ENCODE results near the gene DIAPH1. TPM values are rescaled to one million over a fixed set of nuclear protein-coding genes. Genes with fewer than 3 reads are reported as not detected.

DIAPH1 gene
- total RNA-seq, 1 donor from 2014 or later: 42.2 TPM

DNA sequence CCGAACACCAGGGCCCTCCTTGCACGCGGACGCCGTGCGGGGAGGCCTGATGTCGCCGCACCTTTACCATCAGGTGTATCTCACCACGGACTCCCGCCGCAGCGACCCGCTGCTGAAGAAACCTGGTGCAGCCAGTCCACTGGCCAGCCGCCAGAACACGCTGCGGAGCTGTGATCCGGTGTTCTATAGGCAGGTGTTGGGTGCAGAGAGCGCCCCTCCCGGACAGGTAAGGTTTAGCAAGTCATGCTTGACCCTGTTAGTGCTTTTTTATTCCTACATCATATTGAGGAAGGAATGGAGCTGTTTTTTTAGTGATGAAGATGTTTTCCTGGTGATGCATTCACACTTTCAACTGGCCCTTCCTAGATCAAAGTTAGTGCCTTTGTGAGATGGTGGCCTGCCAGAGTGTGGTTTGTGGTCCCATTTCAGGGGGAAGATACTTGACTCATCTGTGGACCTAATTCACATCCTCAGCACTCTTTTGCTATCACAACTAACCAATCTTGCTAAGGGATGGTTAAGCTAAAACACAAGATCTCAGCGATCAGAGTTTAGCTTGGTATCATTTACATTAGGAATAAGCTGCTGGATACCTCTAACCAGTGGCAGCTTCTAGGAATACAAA lies 140.4 kb downstream of the DIAPH1 start:
- DNase-seq: no peak

GRCh38 chr5:141477815-141478214 lies 141.0 kb downstream of the DIAPH1 start:
- no peak for DNase-seq

- DNase-seq: no peak
These were observed 141.7 kb downstream of the DIAPH1 start for GRCh38 chr5:141477044-141477575.

DNA sequence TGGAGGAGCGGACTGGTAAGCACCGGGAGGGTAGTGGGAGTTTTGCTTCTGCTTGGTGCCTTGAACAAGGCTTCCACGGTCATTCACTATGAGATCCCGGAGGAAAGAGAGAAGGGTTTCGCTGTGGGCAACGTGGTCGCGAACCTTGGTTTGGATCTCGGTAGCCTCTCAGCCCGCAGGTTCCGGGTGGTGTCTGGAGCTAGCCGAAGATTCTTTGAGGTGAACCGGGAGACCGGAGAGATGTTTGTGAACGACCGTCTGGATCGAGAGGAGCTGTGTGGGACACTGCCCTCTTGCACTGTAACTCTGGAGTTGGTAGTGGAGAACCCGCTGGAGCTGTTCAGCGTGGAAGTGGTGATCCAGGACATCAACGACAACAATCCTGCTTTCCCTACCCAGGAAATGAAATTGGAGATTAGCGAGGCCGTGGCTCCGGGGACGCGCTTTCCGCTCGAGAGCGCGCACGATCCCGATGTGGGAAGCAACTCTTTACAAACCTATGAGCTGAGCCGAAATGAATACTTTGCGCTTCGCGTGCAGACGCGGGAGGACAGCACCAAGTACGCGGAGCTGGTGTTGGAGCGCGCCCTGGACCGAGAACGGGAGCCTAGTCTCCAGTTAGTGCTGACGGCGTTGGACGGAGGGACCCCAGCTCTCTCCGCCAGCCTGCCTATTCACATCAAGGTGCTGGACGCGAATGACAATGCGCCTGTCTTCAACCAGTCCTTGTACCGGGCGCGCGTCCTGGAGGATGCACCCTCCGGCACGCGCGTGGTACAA lies 142.5 kb downstream of the DIAPH1 start:
- DNase-seq: peak; percentile 73

GRCh38 chr5:141475625-141476131 lies 143.1 kb downstream of the DIAPH1 start, which contains the start of gene PCDHGC3:
TSS of gene PCDHGC3 (plus strand) at chr5:141475966. CDS start at chr5:141476117, 151 bp downstream.
- peak; percentile 96 for DNase-seq

GRCh38 chr5:141465351-141465750 lies 153.4 kb downstream of the DIAPH1 start:
- DNase-seq: no peak

Other genes starting within 250 kb of the DIAPH1 start
- 3.6 and 3.7 TPM in 2 replicates for gene PCDHGB3, start 248.8 kb downstream of the DIAPH1 start, total RNA-seq
- 2.2 TPM in 2 replicates for gene PCDHGA6, start 245.1 kb downstream of the DIAPH1 start, total RNA-seq
- gene PCDHGA7, start 236.3 kb downstream of the DIAPH1 start, total RNA-seq: 1.0 and 1.3 TPM in 2 replicates
- 11.3 and 14.5 TPM in 2 replicates for gene PCDHGB4, start 231.3 kb downstream of the DIAPH1 start, total RNA-seq
- gene PCDHGA8, start 226.4 kb downstream of the DIAPH1 start, total RNA-seq: 0.74 and 1.4 TPM in 2 replicates
- gene PCDHGB5, start 221.1 kb downstream of the DIAPH1 start, total RNA-seq: 11.9 and 16.7 TPM in 2 replicates
- 2.9 and 3.6 TPM in 2 replicates for gene PCDHGA9, start 216.2 kb downstream of the DIAPH1 start, total RNA-seq
- 2.9 and 3.7 TPM in 2 replicates for gene PCDHGB6, start 211.0 kb downstream of the DIAPH1 start, total RNA-seq
- gene PCDHGA10, start 206.0 kb downstream of the DIAPH1 start, total RNA-seq: 4.7 and 6.0 TPM in 2 replicates
- gene PCDHGB7, start 201.3 kb downstream of the DIAPH1 start, total RNA-seq: 10.2 and 11.9 TPM in 2 replicates
- gene PCDHGA11, start 197.9 kb downstream of the DIAPH1 start, total RNA-seq: 6.8 and 10.6 TPM in 2 replicates
- gene PCDHGA12, start 188.5 kb downstream of the DIAPH1 start, total RNA-seq: 4.1 and 4.6 TPM in 2 replicates
- 19.4 and 25.1 TPM in 2 replicates for gene PCDHGC3, start 143.0 kb downstream of the DIAPH1 start, total RNA-seq
- gene PCDHGC4, start 134.0 kb downstream of the DIAPH1 start, total RNA-seq: 1.2 and 1.5 TPM in 2 replicates
- gene PCDHGC5, start 129.9 kb downstream of the DIAPH1 start, total RNA-seq: 0.56 and 1.5 TPM in 2 replicates
- gene HDAC3, start 17.8 kb upstream of the DIAPH1 start, total RNA-seq: 43.7 and 45.0 TPM in 2 replicates
- 3.9 and 9.9 TPM in 2 replicates for gene RELL2, start 18.0 kb upstream of the DIAPH1 start, total RNA-seq
- 20.9 and 24.0 TPM in 2 replicates for gene FCHSD1, start 32.4 kb upstream of the DIAPH1 start, total RNA-seq
- 46.1 and 65.8 TPM in 2 replicates for gene ARAP3, start 63.2 kb upstream of the DIAPH1 start, total RNA-seq

Measured in dermis blood vessel endothelial cell (primary cell).